H1 (cell line): ENCODE measurements around the gene MYLIP. TPM values are rescaled to one million over a fixed set of nuclear protein-coding genes. Genes with fewer than 3 reads are reported as not detected.

Experiments used
- CTCF ChIA-PET: fragments of 300-600 bp; sonication (Branson Sonifier 250); formaldehyde crosslinking; loops from one replicate; lab custom pipeline; 2021; ENCODE audit not compliant: partially characterized antibody; lab: Charles Lee
- POLR2A ChIA-PET: fragments of 300-600 bp; sonication (Branson Sonifier 250); formaldehyde crosslinking; loops from one replicate; lab custom pipeline; 2021; ENCODE audit warnings: inconsistent platforms; ENCODE audit not compliant: partially characterized antibody; lab: Charles Lee
- DNase-seq, 2 experiments: peaks; one replicate each; pipeline versions ENCODE4 v3.0.0 to v3.0.0-alpha.2; 2010 to 2022; ENCODE audit warnings: low spot score in 2 of 2, low read depth in 1 of 2, mixed read lengths in 1 of 2
- FAIRE-seq: peaks from 2 replicates; lab custom pipeline; 2011; peaks lifted over from hg19 to GRCh38; lab: Jason Lieb, UNC
- H2AFZ ChIP-seq: 2 replicates; pipeline ENCODE4 v1.8.1; 2012; ENCODE audit warnings: low read length, inconsistent platforms
- H2AK5ac ChIP-seq: 2 replicates; pipeline ENCODE4 v1.6.1; 2013; ENCODE audit warnings: low read depth, low read length
- H2BK120ac ChIP-seq: replicated peaks from 2 replicates; pipeline ENCODE3; 2013; ENCODE audit warnings: low read depth, low read length, inconsistent platforms
- H2BK12ac ChIP-seq: 2 replicates; pipeline ENCODE4 v1.6.1; 2013; ENCODE audit warnings: low read depth, low read length
- H2BK15ac ChIP-seq: 2 replicates; pipeline ENCODE4 v1.6.1; 2013; ENCODE audit warnings: low read length
- H2BK20ac ChIP-seq: 2 replicates; pipeline ENCODE4 v1.6.1; 2013; ENCODE audit warnings: low read length
- H2BK5ac ChIP-seq: 2 replicates; pipeline ENCODE4 v1.6.1; 2013; ENCODE audit warnings: low read depth, low read length
- H3K14ac ChIP-seq: 2 replicates; pipeline ENCODE4 v1.6.1; 2013; ENCODE audit warnings: inconsistent platforms; ENCODE audit not compliant: insufficient read length
- H3K18ac ChIP-seq: 2 replicates; pipeline ENCODE4 v1.6.1; 2013; ENCODE audit warnings: low read length; ENCODE audit errors: extremely low read depth
- H3K23ac ChIP-seq: 2 replicates; pipeline ENCODE4 v1.6.1; 2013; ENCODE audit warnings: inconsistent platforms; ENCODE audit not compliant: insufficient read length
- H3K23me2 ChIP-seq: 2 replicates; pipeline ENCODE4 v1.6.1; 2013; ENCODE audit warnings: low read depth, low read length
- H3K27ac ChIP-seq: 2 replicates; pipeline ENCODE4 v1.6.1; 2011; ENCODE audit warnings: low read depth, low read length, inconsistent platforms
- H3K27me3 ChIP-seq, 4 experiments: replicated peaks in 1 of 4; 1 replicate in 1 of 4; 2 replicates in 3 of 4; pipeline versions ENCODE4 v1.6.1 to v1.8.1; 2011 to 2013; ENCODE audit warnings: low read length in 3 of 4, mild to moderate bottlenecking in 3 of 4, inconsistent platforms in 2 of 4, mixed read lengths in 2 of 4, moderate library complexity in 1 of 4; ENCODE audit not compliant: control insufficient read depth in 3 of 4, insufficient read depth in 3 of 4; ENCODE audit errors: extremely low read depth in 1 of 4
- H3K36me3 ChIP-seq, 4 experiments: 2 replicates each; pipeline versions ENCODE4 v1.6.1 to v1.8.1; 2011 to 2013; ENCODE audit warnings: mild to moderate bottlenecking in 4 of 4, low read length in 3 of 4, moderate library complexity in 2 of 4, control low read depth in 1 of 4, inconsistent platforms in 1 of 4; ENCODE audit not compliant: insufficient read depth in 4 of 4, control insufficient read depth in 2 of 4
- H3K4ac ChIP-seq: replicated peaks from 2 replicates; pipeline ENCODE3; 2013; ENCODE audit warnings: low read length, low read depth, mixed read lengths, inconsistent platforms; ENCODE audit not compliant: insufficient read length
- H3K4me1 ChIP-seq, 4 experiments: replicated peaks in 1 of 4; 1 replicate in 1 of 4; 2 replicates in 3 of 4; pipeline versions ENCODE4 v1.6.1 to v1.8.1; 2011 to 2013; ENCODE audit warnings: low read length in 3 of 4, inconsistent platforms in 2 of 4, mixed read lengths in 1 of 4; ENCODE audit not compliant: insufficient read depth in 4 of 4, control insufficient read depth in 3 of 4
- H3K4me2 ChIP-seq, 2 experiments: 2 replicates each; pipeline versions ENCODE4 v1.6.1 to v1.8.1; 2011 to 2013; ENCODE audit warnings: low read depth in 2 of 2, low read length in 2 of 2, control low read depth in 1 of 2, inconsistent platforms in 1 of 2, mild to moderate bottlenecking in 1 of 2; ENCODE audit not compliant: insufficient read depth in 1 of 2
- H3K4me3 ChIP-seq, 4 experiments: fragments of 200-600, 300-600 bp in 1 of 4; sonication (generic), shearing (Covaris generic), sonication (Bioruptor Twin) in 1 of 4; 2 replicates each; pipeline versions ENCODE4 v1.5.1 to v1.8.1; 2011 to 2016; ENCODE audit warnings: low read length in 4 of 4, low read depth in 3 of 4, control low read depth in 2 of 4, inconsistent platforms in 2 of 4, mild to moderate bottlenecking in 2 of 4, mixed read lengths in 1 of 4, moderate library complexity in 1 of 4; ENCODE audit not compliant: insufficient read depth in 2 of 4; ENCODE audit errors: extremely low read depth in 1 of 4
- H3K56ac ChIP-seq: replicated peaks from 2 replicates; pipeline ENCODE3; 2013; ENCODE audit warnings: low read depth, mild to moderate bottlenecking, mixed read lengths, low read length, inconsistent platforms; ENCODE audit not compliant: insufficient read length
- H3K79me1 ChIP-seq: 2 replicates; pipeline ENCODE4 v1.6.1; 2013; ENCODE audit warnings: low read depth, low read length, control low read depth
- H3K79me2 ChIP-seq, 2 experiments: 2 replicates each; pipeline versions ENCODE4 v1.6.1 to v1.8.1; 2012 to 2013; ENCODE audit warnings: low read length in 2 of 2, mild to moderate bottlenecking in 2 of 2, inconsistent platforms in 1 of 2; ENCODE audit not compliant: insufficient read depth in 2 of 2, control insufficient read depth in 1 of 2
- H3K9ac ChIP-seq, 4 experiments: replicated peaks in 1 of 4; 1 replicate in 1 of 4; 2 replicates in 3 of 4; pipeline versions ENCODE4 v1.6.1 to v1.8.1; 2011 to 2013; ENCODE audit warnings: low read depth in 3 of 4, low read length in 3 of 4, control low read depth in 2 of 4, mild to moderate bottlenecking in 2 of 4, moderate library complexity in 2 of 4, inconsistent platforms in 1 of 4; ENCODE audit errors: extremely low read depth in 1 of 4
- H3K9me3 ChIP-seq, 2 experiments: 2 replicates each; pipeline versions ENCODE4 v1.6.1 to v1.8.1; 2012 to 2013; ENCODE audit warnings: mild to moderate bottlenecking in 2 of 2, moderate library complexity in 2 of 2, control low read depth in 1 of 2, inconsistent platforms in 1 of 2, low read depth in 1 of 2, low read length in 1 of 2, mixed read lengths in 1 of 2; ENCODE audit not compliant: insufficient read depth in 2 of 2
- H4K20me1 ChIP-seq, 2 experiments: replicated peaks in 1 of 2; 2 replicates each; pipeline versions ENCODE3 to v1.8.1; 2011 to 2013; ENCODE audit warnings: inconsistent platforms in 2 of 2, low read length in 2 of 2, mild to moderate bottlenecking in 1 of 2; ENCODE audit not compliant: insufficient read depth in 2 of 2, control insufficient read depth in 1 of 2
- H4K5ac ChIP-seq: 2 replicates; pipeline ENCODE4 v1.6.1; 2013; ENCODE audit warnings: low read length, low read depth, mixed read lengths, inconsistent platforms; ENCODE audit not compliant: insufficient read length
- H4K8ac ChIP-seq: 2 replicates; pipeline ENCODE4 v1.8.0; 2013; ENCODE audit warnings: mild to moderate bottlenecking, moderate library complexity, low read length, inconsistent platforms; ENCODE audit not compliant: insufficient read depth; ENCODE audit errors: extremely low read depth
- H4K91ac ChIP-seq: replicated peaks from 2 replicates; pipeline ENCODE3; 2013; ENCODE audit warnings: low read length, mixed read lengths, inconsistent platforms; ENCODE audit not compliant: insufficient read length
- BACH1 ChIP-seq: IDR thresholded peaks from 2 replicates; pipeline ENCODE4 v1.6.1; 2012; ENCODE audit warnings: low read length, improper control_type of control experiment
- CEBPB ChIP-seq: IDR thresholded peaks from 2 replicates; pipeline ENCODE4 v1.6.1; 2012; ENCODE audit warnings: low read depth, low read length
- FOSL1 ChIP-seq: IDR thresholded peaks from 2 replicates; pipeline ENCODE4 v1.6.1; 2011; ENCODE audit warnings: mild to moderate bottlenecking, low read depth, low read length, moderate library complexity; ENCODE audit not compliant: insufficient read depth
- GABPA ChIP-seq: IDR thresholded peaks from 2 replicates; pipeline ENCODE4 v1.6.1; 2011; ENCODE audit warnings: mild to moderate bottlenecking, low read length, moderate library complexity, borderline replicate concordance; ENCODE audit not compliant: insufficient read depth
- JUND ChIP-seq: IDR thresholded peaks from 2 replicates; pipeline ENCODE4 v1.6.1; 2011; ENCODE audit warnings: mild to moderate bottlenecking, improper control_type of control experiment, low read length
- KDM5A ChIP-seq: fragments of 200-600 bp; IDR thresholded peaks from 2 replicates; pipeline ENCODE4 v1.7.1; 2012; ENCODE audit warnings: mild to moderate bottlenecking, low read length, inconsistent platforms, mixed read lengths
- MAFK ChIP-seq: IDR thresholded peaks from 2 replicates; pipeline ENCODE4 v1.6.1; 2012; ENCODE audit warnings: low read depth, mild to moderate bottlenecking, improper control_type of control experiment, low read length
- SIN3A ChIP-seq, 2 experiments: IDR thresholded peaks in 1 of 2; conservative IDR thresholded peaks in 1 of 2; 2 replicates each; pipeline ENCODE4 v1.6.1; 2011 to 2012; ENCODE audit warnings: low read length in 2 of 2, improper control_type of control experiment in 1 of 2, low read depth in 1 of 2, mild to moderate bottlenecking in 1 of 2
- SP4 ChIP-seq: IDR thresholded peaks from 2 replicates; pipeline ENCODE4 v1.6.1; 2012; ENCODE audit warnings: low read length, inconsistent platforms
- TAF1 ChIP-seq: IDR thresholded peaks from 2 replicates; pipeline ENCODE4 v1.6.1; 2011; ENCODE audit warnings: mild to moderate bottlenecking, low read depth, low read length
- TAF7 ChIP-seq: optimal IDR thresholded peaks from 2 replicates; pipeline ENCODE3; 2011; ENCODE audit warnings: low read depth, mild to moderate bottlenecking, inconsistent platforms, low read length, moderate library complexity, borderline replicate concordance
- TBP ChIP-seq: IDR thresholded peaks from 2 replicates; pipeline ENCODE4 v1.6.1; 2011; ENCODE audit warnings: low read depth, low read length, improper control_type of control experiment
- WGBS, 2 experiments: shearing (Covaris generic) in 1 of 2; methylation state at CpG; one replicate each; pipeline versions ENCODE4 v1.1.6 to v1.1.7; 2013 to 2015; ENCODE audit warnings: low lambda C conversion rate in 2 of 2, mixed read lengths in 2 of 2, inconsistent platforms in 1 of 2, low coverage in 1 of 2, missing lambda C conversion rate in 1 of 2; ENCODE audit not compliant: insufficient replicate concordance in 2 of 2, insufficient coverage in 1 of 2, insufficient read length in 1 of 2; ENCODE audit errors: extremely low coverage in 1 of 2, missing lambda C conversion rate in 1 of 2; 5-methylcytosine and 5-hydroxymethylcytosine counted together
- polyA plus RNA-seq, 7 experiments: library from polyadenylated mRNA; depleted of rRNA in 3 of 7; stranded (reverse) in 5 of 7; unstranded in 2 of 7; fragments of >200 nt in 5 of 7; fragments of 200-250 nt in 2 of 7; gene quantifications; 1 replicate in 5 of 7; 2 replicates in 1 of 7; 4 replicates in 1 of 7; pipeline versions ENCODE4 v1.2.1 to v1.2.3, GENCODE V29; 2011 to 2013; ENCODE audit warnings: missing spikeins in 2 of 7, mixed read lengths in 2 of 7
- total RNA-seq: library from RNA; stranded (reverse); fragmentation: NEBNext Ultra II Directional; extraction: Animal tissue kit (Norgen Biotek cat#: 25700); gene quantifications from 2 replicates; pipeline ENCODE4 v1.2.1, GENCODE V29; 2021

MYLIP gene
- total and polyA plus RNA-seq, 2 of the 8 experiments (the other 6 are each of a cell fraction or from before 2014, with no cell fraction given): 21.1 to 26.9 TPM

DNA sequence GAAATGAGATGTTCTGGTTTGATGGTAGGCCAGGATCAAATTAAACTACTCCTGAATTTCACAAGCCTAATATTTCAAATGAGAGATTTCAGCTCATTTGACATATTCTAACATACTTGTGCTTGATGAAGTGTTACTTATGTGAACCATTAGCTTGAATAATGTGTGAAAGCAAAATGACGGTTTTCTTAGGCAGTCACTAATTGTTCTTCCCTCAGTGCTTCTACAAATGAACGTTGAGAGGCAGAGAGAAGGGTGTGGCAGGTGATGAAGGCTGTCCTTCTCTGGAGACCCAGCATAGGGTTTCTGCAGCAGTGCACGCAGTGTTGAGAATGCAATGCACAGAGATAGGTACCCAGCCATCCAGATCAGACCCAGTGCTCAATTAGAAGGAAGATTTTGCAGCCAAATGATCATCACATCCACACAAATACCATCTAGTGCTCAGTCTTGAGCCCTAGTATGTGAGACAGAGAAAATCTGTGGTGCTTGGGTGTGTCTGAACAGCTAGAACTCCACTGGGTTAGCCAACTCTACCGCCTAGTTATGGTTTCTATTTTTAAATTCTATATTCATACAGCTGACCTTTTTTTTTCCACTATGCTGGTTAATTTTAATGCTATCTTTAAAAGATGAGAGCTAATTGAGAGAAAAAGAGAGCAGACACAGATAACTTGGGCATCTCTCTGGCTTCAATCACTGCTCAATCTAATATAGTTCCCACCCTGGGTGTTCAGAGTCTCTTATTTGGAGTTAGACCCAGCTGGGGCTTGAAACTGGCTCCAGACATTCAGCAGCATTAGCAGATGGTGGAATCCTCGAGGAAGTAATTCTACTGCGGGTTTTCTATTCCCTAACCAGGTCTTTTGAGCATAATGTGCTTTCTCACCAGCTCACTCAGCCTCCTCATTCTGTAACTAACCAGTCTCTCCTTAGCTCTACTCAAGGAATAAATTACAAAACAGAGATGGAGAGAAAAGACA is 4.4 kb upstream of the MYLIP start:
- Histone ChIP-seq H3K4me1 (no peaks in the 10 kb centered on the region), H4K20me1 (no peaks in the 10 kb centered on the region), H3K9ac (no peak overlapping the region), H2BK20ac (no peak overlapping the region), H3K4me2 (no peak overlapping the region), H3K4ac (no peak overlapping the region), H2BK5ac (no peak overlapping the region), H3K23ac (no peak overlapping the region), H3K9me3 (no peaks in the 10 kb centered on the region), H3K79me1 (no peaks in the 10 kb centered on the region), H4K8ac (no peak overlapping the region), H4K91ac (no peak overlapping the region), H3K18ac (no peak overlapping the region), H2AK5ac (no peak overlapping the region), H2AFZ (0 out of 2 replicates have a peak overlapping the region, but pooled peaks have one; percentile 14), H3K27me3 (no peaks in the 10 kb centered on the region; a peak in 1 of 7 replicates), H3K36me3 (no peaks in the 10 kb centered on the region), H4K5ac (no peak overlapping the region), H3K14ac (no peak overlapping the region), H2BK15ac (no peak overlapping the region), H2BK120ac (no peak overlapping the region), H3K4me3 (no peak overlapping the region), H3K79me2 (peaks cover under 1 to 6% of the 10 kb centered on the region in 2 experiments; a peak in 2 of 4 replicates), H3K23me2 (no peaks in the 10 kb centered on the region), H2BK12ac (no peak overlapping the region), H3K56ac (no peak overlapping the region), H3K27ac (no peak overlapping the region)
- ChIA-PET POLR2A (interaction anchor here (0.5 to 1.8 kb wide), 2 partner anchors 9 to 154 kb away, joined by 3 to 5 read pairs; no protein-coding TSS in a partner anchor), CTCF (interaction anchor here (0.6 to 1.1 kb wide), 6 partner anchors 15 to 432 kb away, joined by 3 to 4 read pairs (median 3); no protein-coding TSS in a partner anchor)
- DNase-seq (no peak), FAIRE-seq (no peak)
- 89% methylated on average over 6 of the region's 6 CpGs; no CpG with 5 or more reads in 1 of the 2 experiments for WGBS, 2 experiments
- no peak for TF ChIP-seq TBP
- TF ChIP-seq FOSL1: no peak
- no peak for TF ChIP-seq TAF7
- TF ChIP-seq SP4: no peak
- TF ChIP-seq BACH1: no peak
- no peak for TF ChIP-seq SIN3A (conservative IDR thresholded peaks at IDR 0.05 in 1 of 2, IDR thresholded peaks at IDR 0.05 in 1 of 2; ENCODE audit: low read depth in 1 of 2, low read length in 2 of 2)
- no peak for TF ChIP-seq GABPA
- TF ChIP-seq MAFK: no peak
- TF ChIP-seq JUND: no peak
- no peak for TF ChIP-seq CEBPB
- TF ChIP-seq TAF1: no peak
- TF ChIP-seq KDM5A: no peak
